Mesenchymal stem cell (in vitro differentiated cells and primary cell): Measurements from ENCODE around the gene SF3A1.

Experiments used
- DNase-seq: peaks from one replicate; pipeline ENCODE4 v3.0.0-alpha.2; 2013
- H2AFZ ChIP-seq: one replicate; pipeline ENCODE4 v1.6.1; 2013; ENCODE audit warnings: low read depth, mild to moderate bottlenecking, control low read depth, inconsistent platforms, low read length, moderate library complexity
- H2AK5ac ChIP-seq: 2 replicates; pipeline ENCODE4 v1.6.1; 2013; ENCODE audit warnings: low read length, moderate library complexity, mild to moderate bottlenecking, inconsistent platforms; ENCODE audit not compliant: severe bottlenecking
- H2BK120ac ChIP-seq: one replicate; pipeline ENCODE4 v1.6.1; 2013; ENCODE audit warnings: low read depth, mild to moderate bottlenecking, inconsistent platforms, low read length, moderate library complexity
- H2BK12ac ChIP-seq, 2 experiments: one replicate each; pipeline ENCODE4 v1.6.1; 2013; ENCODE audit warnings: inconsistent platforms in 2 of 2, low read length in 2 of 2, mild to moderate bottlenecking in 2 of 2, moderate library complexity in 2 of 2, control low read depth in 1 of 2
- H2BK15ac ChIP-seq: one replicate; pipeline ENCODE4 v1.6.1; 2013; ENCODE audit warnings: mild to moderate bottlenecking, low read depth, inconsistent platforms; ENCODE audit not compliant: poor library complexity, severe bottlenecking
- H2BK5ac ChIP-seq: 2 replicates; pipeline ENCODE4 v1.6.1; 2013; ENCODE audit warnings: low read depth, mild to moderate bottlenecking, low read length, control low read depth, inconsistent platforms; ENCODE audit not compliant: poor library complexity, severe bottlenecking
- H3K14ac ChIP-seq, 2 experiments: one replicate each; pipeline ENCODE4 v1.6.1; 2013; ENCODE audit warnings: inconsistent platforms in 2 of 2, low read length in 2 of 2, control low read depth in 1 of 2, mild to moderate bottlenecking in 1 of 2, moderate library complexity in 1 of 2
- H3K18ac ChIP-seq, 2 experiments: one replicate each; pipeline ENCODE4 v1.6.1; 2013; ENCODE audit warnings: inconsistent platforms in 2 of 2, low read length in 2 of 2, control low read depth in 1 of 2, low read depth in 1 of 2, mild to moderate bottlenecking in 1 of 2
- H3K23ac ChIP-seq, 2 experiments: one replicate each; pipeline ENCODE4 v1.6.1; 2013; ENCODE audit warnings: inconsistent platforms in 2 of 2, low read length in 2 of 2, mild to moderate bottlenecking in 2 of 2, moderate library complexity in 2 of 2, control low read depth in 1 of 2
- H3K27ac ChIP-seq: 2 replicates; pipeline ENCODE4 v1.5.1; 2013; ENCODE audit warnings: mild to moderate bottlenecking, moderate library complexity, low read length, control low read depth, inconsistent platforms; ENCODE audit not compliant: poor library complexity, severe bottlenecking
- H3K27me3 ChIP-seq, 2 experiments: 2 replicates each; pipeline versions ENCODE4 v1.6.1 to v1.7.0; 2013; ENCODE audit warnings: low read length in 2 of 2, mild to moderate bottlenecking in 2 of 2, moderate library complexity in 2 of 2, control low read depth in 1 of 2, inconsistent platforms in 1 of 2; ENCODE audit not compliant: control insufficient read depth in 1 of 2, insufficient read depth in 1 of 2
- H3K36me3 ChIP-seq, 2 experiments: 2 replicates each; pipeline versions ENCODE4 v1.6.1 to v1.7.0; 2013; ENCODE audit warnings: low read length in 2 of 2, control low read depth in 1 of 2, inconsistent platforms in 1 of 2, low read depth in 1 of 2, mild to moderate bottlenecking in 1 of 2; ENCODE audit not compliant: insufficient read depth in 2 of 2, control insufficient read depth in 1 of 2
- H3K4ac ChIP-seq, 2 experiments: one replicate each; pipeline ENCODE4 v1.6.1; 2013; ENCODE audit warnings: inconsistent platforms in 2 of 2, low read length in 2 of 2, mild to moderate bottlenecking in 2 of 2, moderate library complexity in 2 of 2, control low read depth in 1 of 2, low read depth in 1 of 2
- H3K4me1 ChIP-seq: 2 replicates; pipeline ENCODE4 v1.6.1; 2013; ENCODE audit warnings: low read depth, low read length, control low read depth; ENCODE audit not compliant: control insufficient read depth, insufficient read depth
- H3K4me2 ChIP-seq: 2 replicates; pipeline ENCODE4 v1.6.1; 2013; ENCODE audit warnings: low read length, mild to moderate bottlenecking, inconsistent platforms; ENCODE audit not compliant: poor library complexity, severe bottlenecking
- H3K4me3 ChIP-seq, 2 experiments: 2 replicates each; pipeline versions ENCODE4 v1.5.1 to v1.7.0; 2013; ENCODE audit warnings: low read length in 2 of 2, mild to moderate bottlenecking in 2 of 2, control low read depth in 1 of 2, low read depth in 1 of 2; ENCODE audit not compliant: insufficient read depth in 1 of 2
- H3K79me1 ChIP-seq: replicated peaks from 2 replicates; pipeline ENCODE4 v1.6.1; 2013; ENCODE audit warnings: mild to moderate bottlenecking, control low read depth, low read length, inconsistent platforms; ENCODE audit not compliant: poor library complexity, severe bottlenecking
- H3K9ac ChIP-seq: 2 replicates; pipeline ENCODE4 v1.7.0; 2013; ENCODE audit warnings: mild to moderate bottlenecking, low read length, moderate library complexity
- H3K9me3 ChIP-seq: 2 replicates; pipeline ENCODE4 v1.7.0; 2013; ENCODE audit warnings: mild to moderate bottlenecking, low read length; ENCODE audit not compliant: control insufficient read depth
- H4K8ac ChIP-seq: one replicate; pipeline ENCODE4 v1.6.1; 2013; ENCODE audit warnings: inconsistent platforms, mild to moderate bottlenecking, low read length, moderate library complexity
- H4K91ac ChIP-seq: one replicate; pipeline ENCODE4 v1.6.1; 2013; ENCODE audit warnings: mild to moderate bottlenecking, low read length, inconsistent platforms
- WGBS: methylation state at CpG from one replicate; pipeline ENCODE4 v1.1.7; 2013; ENCODE audit warnings: mixed read lengths; 5-methylcytosine and 5-hydroxymethylcytosine counted together

SF3A1 gene

DNA sequence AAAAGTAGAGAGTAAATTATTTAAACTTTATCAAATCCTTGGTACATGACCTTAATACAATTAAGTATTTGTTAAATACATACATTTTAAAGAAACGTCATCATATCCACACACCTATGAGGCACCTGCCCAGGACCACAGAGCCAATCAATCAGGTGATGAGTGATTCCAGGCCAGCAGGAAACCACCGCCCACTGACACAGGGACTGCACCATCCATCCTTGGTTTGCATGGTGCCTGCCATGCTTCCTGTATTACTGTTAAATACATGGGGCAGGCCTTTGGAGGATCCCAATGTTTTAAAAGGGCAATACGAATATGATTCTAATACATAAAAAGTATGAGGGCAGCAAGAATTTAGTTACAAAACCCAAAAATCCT is 23.0 kb downstream of the SF3A1 start:
- no peak for DNase-seq
- no peak overlapping the region for H2BK15ac ChIP-seq
- no peak overlapping the region for H2BK5ac ChIP-seq
- no peak overlapping the region for H3K4ac ChIP-seq
- no peaks in the 10 kb centered on the region for H3K9me3 ChIP-seq
- H3K79me1 ChIP-seq = peaks cover 18% of the 10 kb centered on the region
- peaks cover 77 to 83% of the 10 kb centered on the region in 2 experiments for H3K36me3 ChIP-seq
- no peak overlapping the region for H3K27ac ChIP-seq
- H3K4me2 ChIP-seq = no peak overlapping the region
- H2AK5ac ChIP-seq = no peak overlapping the region
- H3K14ac ChIP-seq = no peak overlapping the region
- no peak overlapping the region for H2BK12ac ChIP-seq
- H4K8ac ChIP-seq = no peak overlapping the region
- no peak overlapping the region for H3K9ac ChIP-seq
- H3K4me3 ChIP-seq = no peak overlapping the region
- no peak overlapping the region for H4K91ac ChIP-seq
- H3K23ac ChIP-seq = no peak overlapping the region
- no peak overlapping the region for H2AFZ ChIP-seq
- no peaks in the 10 kb centered on the region for H3K27me3 ChIP-seq
- H2BK120ac ChIP-seq = no peak overlapping the region
- H3K18ac ChIP-seq = no peak overlapping the region
- H3K4me1 ChIP-seq = peaks cover 1% of the 10 kb centered on the region
- 97% methylated on average over 3 of the region's 3 CpGs for whole genome bisulfite sequencing

DNA sequence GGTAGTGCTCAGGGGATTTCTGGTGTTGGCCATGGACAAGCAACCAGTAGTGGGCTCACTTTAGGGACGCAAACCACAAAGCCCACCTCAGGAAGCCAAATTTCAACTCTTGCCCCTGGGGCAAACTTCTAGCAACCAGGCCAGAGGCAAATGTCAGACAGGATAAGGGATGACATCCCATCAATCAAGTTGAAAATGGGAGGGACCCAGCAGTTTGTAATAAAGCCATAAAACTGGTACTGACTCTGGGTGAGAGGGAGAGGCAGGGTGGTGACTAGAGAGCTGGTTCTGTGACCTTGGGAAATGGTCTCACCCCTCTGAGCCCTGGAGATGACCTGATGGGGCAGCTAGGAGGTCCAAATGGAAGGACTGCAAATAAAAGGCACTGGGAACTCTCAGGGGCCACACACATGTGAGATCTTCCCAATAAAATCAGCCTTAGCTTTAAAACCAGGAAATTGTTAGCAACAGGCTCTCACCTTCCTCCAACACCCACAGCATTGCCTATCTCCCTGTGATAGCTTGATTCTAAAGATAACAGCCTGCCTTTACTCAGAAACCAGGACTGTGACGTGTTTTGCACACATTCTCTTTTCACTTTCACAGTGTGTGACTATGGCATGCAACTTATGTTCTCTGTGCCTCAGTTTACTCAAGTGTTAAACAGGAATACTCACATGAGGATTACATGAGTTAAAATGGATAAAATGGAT is 23.5 kb downstream of the SF3A1 start:
- H2AK5ac ChIP-seq = no peak overlapping the region
- H3K4me1 ChIP-seq = peaks cover 5% of the 10 kb centered on the region
- no peak overlapping the region for H3K23ac ChIP-seq
- no peak overlapping the region for H2BK5ac ChIP-seq
- H3K9me3 ChIP-seq = no peaks in the 10 kb centered on the region
- no peak overlapping the region for H3K27ac ChIP-seq
- no peak overlapping the region for H2BK15ac ChIP-seq
- 100% methylated on average over 2 of the region's 2 CpGs for WGBS
- H3K79me1 ChIP-seq = peaks cover 15% of the 10 kb centered on the region
- H2AFZ ChIP-seq = no peak overlapping the region
- no peak overlapping the region for H4K91ac ChIP-seq
- H3K4me3 ChIP-seq = no peak overlapping the region
- H2BK120ac ChIP-seq = no peak overlapping the region
- H3K18ac ChIP-seq = no peak overlapping the region
- no peaks in the 10 kb centered on the region for H3K27me3 ChIP-seq
- no peak overlapping the region for H3K9ac ChIP-seq
- no peak overlapping the region for H4K8ac ChIP-seq
- no peak overlapping the region for H3K4me2 ChIP-seq
- no peak overlapping the region for H3K4ac ChIP-seq
- no peak for DNase-seq
- H3K14ac ChIP-seq = no peak overlapping the region
- peaks cover 71 to 80% of the 10 kb centered on the region in 2 experiments for H3K36me3 ChIP-seq
- H2BK12ac ChIP-seq = no peak overlapping the region

DNA sequence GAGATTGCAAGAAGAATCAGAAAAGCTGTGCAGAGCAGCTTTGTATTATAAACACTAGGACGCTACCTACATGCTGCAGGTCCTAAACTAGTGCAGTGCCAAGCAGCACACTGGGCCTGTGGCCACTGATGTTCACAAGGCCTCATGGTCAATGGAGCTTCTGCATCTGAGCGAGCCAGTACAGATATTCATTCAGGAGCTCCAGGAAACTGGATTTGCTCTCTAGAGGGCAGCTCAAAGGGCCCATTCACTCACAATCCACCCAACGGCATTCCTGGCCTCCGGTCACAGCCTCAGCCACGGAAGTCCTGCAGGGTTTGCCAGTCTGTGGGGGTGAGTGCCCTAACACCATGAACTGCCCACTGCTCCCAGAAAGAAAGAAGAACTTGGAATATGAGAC is 24.1 kb downstream of the SF3A1 start:
- H2AK5ac ChIP-seq = no peak overlapping the region
- no peak overlapping the region for H2BK5ac ChIP-seq
- no peak overlapping the region for H2AFZ ChIP-seq
- no peak for DNase-seq
- H3K4me2 ChIP-seq = no peak overlapping the region
- WGBS = 99% methylated on average over 5 of the region's 5 CpGs
- no peak overlapping the region for H3K14ac ChIP-seq
- peaks cover 65 to 75% of the 10 kb centered on the region in 2 experiments for H3K36me3 ChIP-seq
- no peak overlapping the region for H3K27ac ChIP-seq
- H2BK15ac ChIP-seq = no peak overlapping the region
- H3K27me3 ChIP-seq = no peaks in the 10 kb centered on the region
- H4K91ac ChIP-seq = no peak overlapping the region
- H3K23ac ChIP-seq = no peak overlapping the region
- H3K9ac ChIP-seq = no peak overlapping the region
- H3K4me3 ChIP-seq = no peak overlapping the region
- peaks cover 15% of the 10 kb centered on the region for H3K79me1 ChIP-seq
- no peak overlapping the region for H3K4ac ChIP-seq
- H3K4me1 ChIP-seq = peaks cover 7% of the 10 kb centered on the region
- H2BK12ac ChIP-seq = no peak overlapping the region
- H4K8ac ChIP-seq = no peak overlapping the region
- H2BK120ac ChIP-seq = no peak overlapping the region
- no peak overlapping the region for H3K18ac ChIP-seq
- no peaks in the 10 kb centered on the region for H3K9me3 ChIP-seq

DNA sequence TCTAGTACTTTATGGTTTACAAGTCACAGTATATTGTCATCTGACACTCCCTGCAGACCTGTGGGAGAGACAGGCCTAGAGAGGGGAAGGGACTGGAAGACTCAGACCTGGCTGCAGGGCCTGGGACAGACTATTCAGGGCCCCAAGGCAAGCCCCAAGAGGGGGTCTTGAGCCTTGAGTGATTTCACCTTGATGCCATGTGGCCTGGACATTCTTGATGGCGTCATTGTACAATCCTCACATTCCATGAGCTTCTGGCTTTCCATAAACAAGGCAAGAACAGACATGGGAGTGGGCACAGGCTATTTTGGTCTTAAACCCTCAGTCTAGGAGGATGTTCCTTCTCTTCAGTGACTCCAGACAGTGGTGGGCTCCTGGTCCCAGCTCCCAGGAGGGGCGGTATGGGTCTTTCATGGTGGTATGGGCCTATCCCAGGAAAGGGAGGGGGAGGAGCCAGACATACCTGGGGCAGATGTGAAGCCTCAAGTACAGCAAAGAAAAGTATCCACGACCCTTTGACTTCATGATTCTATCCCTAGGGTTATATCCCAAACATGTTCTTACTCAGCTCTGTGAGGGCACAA is 28.1 kb downstream of the SF3A1 start:
- no peak overlapping the region for H3K14ac ChIP-seq
- peak overlapping the region; percentile 53 for H2AK5ac ChIP-seq
- peak overlapping the region; percentile 53 for H3K27ac ChIP-seq
- no peak overlapping the region for H3K4me2 ChIP-seq
- no peak overlapping the region for H3K4me3 ChIP-seq
- H2BK5ac ChIP-seq = no peak overlapping the region
- H4K91ac ChIP-seq = no peak overlapping the region
- peak overlapping the region; percentile 14 for H2AFZ ChIP-seq
- H3K27me3 ChIP-seq = no peaks in the 10 kb centered on the region
- no peak overlapping the region for H4K8ac ChIP-seq
- H3K36me3 ChIP-seq = peaks cover 25 to 36% of the 10 kb centered on the region in 2 experiments
- 77% methylated on average over 2 of the region's 3 CpGs for WGBS
- H3K9ac ChIP-seq = no peak overlapping the region
- H2BK120ac ChIP-seq = no peak overlapping the region
- H3K9me3 ChIP-seq = no peaks in the 10 kb centered on the region
- H3K18ac ChIP-seq = no peak overlapping the region
- no peak overlapping the region for H3K4ac ChIP-seq
- H3K79me1 ChIP-seq = peaks cover 7% of the 10 kb centered on the region
- no peak overlapping the region for H3K23ac ChIP-seq
- peak overlapping the region; percentile 31 for H2BK15ac ChIP-seq
- peaks cover 25% of the 10 kb centered on the region for H3K4me1 ChIP-seq
- peak; percentile 26 for DNase-seq
- no peak overlapping the region for H2BK12ac ChIP-seq
